Transverse colon (tissue), 4 donors: Measurements from ENCODE around the gene SZT2. TPM values are rescaled to one million over a fixed set of nuclear protein-coding genes. Genes with fewer than 3 reads are reported as not detected.

ENCODE experiments used
- DNase-seq: peaks from one replicate; pipeline ENCODE4 v3.0.0-alpha.2; 2019
- H3K27ac ChIP-seq, 4 donors: fragments of 200-600 bp; sonication (generic); 2 replicates each; pipeline ENCODE4 v1.5.1; 2016 to 2018; ENCODE audit warnings: inconsistent platforms in 4 of 4
- H3K27me3 ChIP-seq: fragments of 200-600 bp; sonication (generic); 2 replicates; pipeline ENCODE4 v1.5.1; 2017; ENCODE audit warnings: inconsistent platforms
- H3K36me3 ChIP-seq, 4 donors: fragments of 200-600 bp; sonication (generic); 2 replicates each; pipeline ENCODE4 v1.5.1; 2017 to 2019; ENCODE audit warnings: inconsistent platforms in 4 of 4
- H3K4me1 ChIP-seq, 4 donors: fragments of 200-600 bp; sonication (generic); 2 replicates each; pipeline ENCODE4 v1.5.1; 2017 to 2020; ENCODE audit warnings: inconsistent platforms in 4 of 4
- H3K4me3 ChIP-seq, 4 donors: fragments of 200-600 bp; sonication (generic); 1 replicate in 1 of 4; 2 replicates in 3 of 4; pipeline versions ENCODE4 v1.5.1 to v1.6.1; 2017 to 2019; ENCODE audit warnings: inconsistent platforms in 4 of 4
- H3K9me3 ChIP-seq, 2 donors: fragments of 200-600 bp; sonication (generic); 2 replicates each; pipeline ENCODE4 v1.5.1; 2017 to 2019; ENCODE audit warnings: inconsistent platforms in 2 of 2
- CTCF ChIP-seq, 5 experiments: fragments of 200-600 bp in 3 of 5; fragments of 450-650 bp in 2 of 5; sonication (generic) in 3 of 5; IDR thresholded peaks; 1 replicate in 2 of 5; 2 replicates in 3 of 5; pipeline ENCODE4 v1.5.1; 2016 to 2017; ENCODE audit warnings: antibody characterized with exemption in 5 of 5, inconsistent platforms in 3 of 5, mild to moderate bottlenecking in 2 of 5, moderate library complexity in 1 of 5
- EP300 ChIP-seq: sonication (generic); formaldehyde crosslinking; IDR thresholded peaks from one replicate; pipeline ENCODE4 v1.6.1; 2017; ENCODE audit warnings: antibody characterized with exemption, low read depth
- POLR2A ChIP-seq: fragments of 450-650 bp; IDR thresholded peaks from one replicate; pipeline ENCODE4 v1.6.1; 2016; ENCODE audit warnings: antibody characterized with exemption, mild to moderate bottlenecking, moderate library complexity
- POLR2AphosphoS5 ChIP-seq, 3 donors: sonication (generic); formaldehyde crosslinking; IDR thresholded peaks; one replicate each; pipeline ENCODE4 v1.6.1; 2016; ENCODE audit warnings: antibody characterized with exemption in 3 of 3
- whole genome bisulfite sequencing, 2 donors: methylation state at CpG; one replicate each; pipeline ENCODE4 v1.1.5; 2018; ENCODE audit warnings: low coverage in 1 of 2; 5-methylcytosine and 5-hydroxymethylcytosine counted together
- in situ Hi-C, 4 donors: fragments of 200-750 bp; cut with MboI; loops; one replicate each; pipeline versions ENCODE4 v1.15.0 to v1.15.1; 2017; ENCODE audit warnings: low sequenced_read_pairs in 3 of 4, low pct_ligation_motif_present in 1 of 4, low pct_unique_long_range_greater_than_20kb in 1 of 4
- intact Hi-C: fragments of 100-400 bp; cut with DNase I; formaldehyde crosslinking; loops from one replicate; pipeline ENCODE4 v1.15.1; 2023; ENCODE audit warnings: low total_unique reads
- total RNA-seq, 4 donors: library from RNA; depleted of rRNA; stranded (reverse); fragments of >200 nt; gene quantifications; one replicate each; pipeline ENCODE4 v1.1.0, GENCODE V29; 2016

SZT2 gene
- total RNA-seq, 4 donors from 2014 or later, result 43.1 to 106 (median 82.2) TPM

- Histone ChIP-seq H3K27me3 (no peaks in the 10 kb centered on the region), H3K4me1 (no peaks in the 10 kb centered on the region), H3K36me3 (peaks cover 0 to 74% (median 34%) of the 10 kb centered on the region in 4 donors), H3K27ac (no peak overlapping the region), H3K9me3 (no peaks in the 10 kb centered on the region), H3K4me3 (no peak overlapping the region)
- WGBS, 2 donors, result 94% methylated on average over 12 of the region's 12 CpGs; no CpG with 5 or more reads in 1 of the 2 donors
- no peak for DNase-seq
- in situ Hi-C loops, result no loop called here
- TF ChIP-seq POLR2AphosphoS5 (IDR thresholded peaks at IDR 0.05), result no peak
- no peak for TF ChIP-seq EP300
- TF ChIP-seq CTCF (IDR thresholded peaks at IDR 0.05), result no peak
- no peak for TF ChIP-seq POLR2A
- intact Hi-C loops, result no loop called here
These were observed 32.5 kb downstream of the SZT2 start for GRCh38 chr1:43421976-43422750.

GRCh38 chr1:43422995-43423671 lies 33.4 kb downstream of the SZT2 start:
- no peaks in the 10 kb centered on the region for H3K9me3 ChIP-seq
- H3K4me3 ChIP-seq, result no peak overlapping the region
- intact Hi-C loops (no loop called here), in situ Hi-C loops (no loop called here)
- DNase-seq, result no peak
- H3K27me3 ChIP-seq, result no peaks in the 10 kb centered on the region
- WGBS, 2 donors, result 82 to 88% methylated on average over 9 to 16 of the region's 16 CpGs
- H3K4me1 ChIP-seq, result no peaks in the 10 kb centered on the region
- no peak for TF ChIP-seq CTCF (IDR thresholded peaks at IDR 0.05)
- no peak for TF ChIP-seq EP300
- TF ChIP-seq POLR2AphosphoS5 (IDR thresholded peaks at IDR 0.05), result no peak
- TF ChIP-seq POLR2A, result no peak
- peaks cover 0 to 72% (median 34%) of the 10 kb centered on the region in 4 donors for H3K36me3 ChIP-seq
- H3K27ac ChIP-seq, result peak overlapping the region in 2 of 4 donors; percentile 4 to 33

GRCh38 chr1:43423672-43424550 lies 34.2 kb downstream of the SZT2 start:
- TF ChIP-seq EP300, result no peak
- H3K4me3 ChIP-seq, result no peak overlapping the region
- DNase-seq, result peak; percentile 46
- peaks cover 0 to 72% (median 35%) of the 10 kb centered on the region in 4 donors for H3K36me3 ChIP-seq
- peak overlapping the region in 2 of 4 donors; percentile 4 to 33 for H3K27ac ChIP-seq
- 64 to 78% methylated on average over 12 to 23 of the region's 23 CpGs for WGBS, 2 donors
- H3K4me1 ChIP-seq, result no peaks in the 10 kb centered on the region
- intact Hi-C loops, result no loop called here
- H3K27me3 ChIP-seq, result no peaks in the 10 kb centered on the region
- in situ Hi-C loops, result no loop called here
- H3K9me3 ChIP-seq, result no peaks in the 10 kb centered on the region

- Histone ChIP-seq H3K36me3 (peaks cover 0 to 73% (median 36%) of the 10 kb centered on the region in 4 donors), H3K27ac (no peak overlapping the region), H3K27me3 (no peaks in the 10 kb centered on the region), H3K9me3 (no peaks in the 10 kb centered on the region), H3K4me1 (no peaks in the 10 kb centered on the region), H3K4me3 (no peak overlapping the region)
- no peak for DNase-seq
- 90% methylated on average over 4 of the region's 4 CpGs; no CpG with 5 or more reads in 1 of the 2 donors for WGBS, 2 donors
- no peak for TF ChIP-seq POLR2A
- TF ChIP-seq EP300, result no peak
- no peak for TF ChIP-seq POLR2AphosphoS5 (IDR thresholded peaks at IDR 0.05)
- no peak for TF ChIP-seq CTCF (IDR thresholded peaks at IDR 0.05)
- intact Hi-C loops (no loop called here), in situ Hi-C loops (loop anchor here in 1 of 4 donors (25.0 kb wide), 1 partner anchor 212 kb away; no protein-coding TSS in a partner anchor)
These were observed 35.3 kb downstream of the SZT2 start for GRCh38 chr1:43425045-43425444.
